HL-60 (cell line): ENCODE results near the gene MYOG.

ENCODE experiments used
- DNase-seq, 2 experiments: peaks; one replicate each; pipeline ENCODE4 v3.0.0-alpha.2; 2010 to 2020; ENCODE audit warnings: low read depth in 1 of 2, low spot score in 1 of 2
- H3K27ac ChIP-seq: fragments of 250-450 bp; sonication (Bioruptor Pico); replicated peaks from 2 replicates; pipeline ENCODE4 v1.5.1; 2020; ENCODE audit warnings: mild to moderate bottlenecking, moderate library complexity
- H3K27me3 ChIP-seq: fragments of 250-450 bp; sonication (Bioruptor Pico); 2 replicates; pipeline ENCODE4 v1.5.1; 2021; ENCODE audit warnings: mild to moderate bottlenecking, moderate library complexity; ENCODE audit not compliant: insufficient read depth, poor library complexity, severe bottlenecking
- H3K4me3 ChIP-seq: replicated peaks from 2 replicates; pipeline ENCODE4 v1.5.1; 2011; ENCODE audit warnings: mild to moderate bottlenecking, control low read depth, low read length; ENCODE audit not compliant: insufficient read depth
- GABPA ChIP-seq: IDR thresholded peaks from 2 replicates; pipeline ENCODE4 v1.6.1; 2012; ENCODE audit warnings: low read depth
- POLR2AphosphoS5 ChIP-seq: IDR thresholded peaks from 2 replicates; pipeline ENCODE4 v1.6.1; 2012; ENCODE audit warnings: low read depth
- REST ChIP-seq: IDR thresholded peaks from 2 replicates; pipeline ENCODE4 v1.6.1; 2012; ENCODE audit warnings: low read depth; ENCODE audit not compliant: insufficient replicate concordance
- SPI1 ChIP-seq: IDR thresholded peaks from 2 replicates; pipeline ENCODE4 v1.6.1; 2012; ENCODE audit warnings: low read depth, mild to moderate bottlenecking, borderline replicate concordance
- TF ChIP-seq, protein P1 (sequence below): IDR thresholded peaks from one replicate; pipeline ENCODE4 v1.5.1; 2011; ENCODE audit warnings: low read length, control low read depth, inconsistent platforms; ENCODE audit not compliant: insufficient read depth

Gene MYOG

DNA sequence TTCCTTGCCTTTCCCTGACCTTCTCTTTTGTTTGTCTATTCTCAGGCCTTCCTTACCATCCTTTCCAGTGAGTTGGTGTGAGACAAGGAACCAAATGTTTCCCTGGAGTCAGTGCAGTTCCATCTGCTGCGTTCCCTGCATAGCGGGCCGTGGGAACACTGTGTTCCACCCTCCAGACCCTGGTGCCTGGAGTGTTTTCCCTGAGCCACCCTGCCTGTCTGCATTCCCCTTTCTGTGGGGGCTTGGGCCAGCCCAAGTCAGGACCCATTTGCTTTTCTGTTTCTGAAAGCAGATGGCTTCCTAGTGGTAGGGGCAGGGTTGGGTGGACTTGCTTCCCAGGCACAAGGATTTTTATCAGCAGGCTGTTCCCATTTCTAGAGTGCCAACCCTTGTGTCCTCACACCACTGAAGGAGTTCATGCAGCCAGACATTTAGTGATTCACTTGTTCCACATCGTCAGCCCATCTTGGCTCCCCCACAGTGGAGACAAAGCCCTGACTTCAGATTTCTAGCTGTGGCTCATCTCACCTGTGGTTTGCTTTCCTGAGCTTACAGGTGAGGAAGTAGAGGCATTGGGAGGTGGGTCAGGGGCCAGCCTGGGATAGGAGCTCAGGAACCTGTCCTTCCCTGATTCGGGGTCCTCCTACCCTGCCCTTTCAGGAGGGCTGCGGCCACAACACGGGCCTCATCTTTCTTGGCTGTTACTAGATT, 14.1 kb upstream of the MYOG start:
- TF ChIP-seq, protein P1, sequence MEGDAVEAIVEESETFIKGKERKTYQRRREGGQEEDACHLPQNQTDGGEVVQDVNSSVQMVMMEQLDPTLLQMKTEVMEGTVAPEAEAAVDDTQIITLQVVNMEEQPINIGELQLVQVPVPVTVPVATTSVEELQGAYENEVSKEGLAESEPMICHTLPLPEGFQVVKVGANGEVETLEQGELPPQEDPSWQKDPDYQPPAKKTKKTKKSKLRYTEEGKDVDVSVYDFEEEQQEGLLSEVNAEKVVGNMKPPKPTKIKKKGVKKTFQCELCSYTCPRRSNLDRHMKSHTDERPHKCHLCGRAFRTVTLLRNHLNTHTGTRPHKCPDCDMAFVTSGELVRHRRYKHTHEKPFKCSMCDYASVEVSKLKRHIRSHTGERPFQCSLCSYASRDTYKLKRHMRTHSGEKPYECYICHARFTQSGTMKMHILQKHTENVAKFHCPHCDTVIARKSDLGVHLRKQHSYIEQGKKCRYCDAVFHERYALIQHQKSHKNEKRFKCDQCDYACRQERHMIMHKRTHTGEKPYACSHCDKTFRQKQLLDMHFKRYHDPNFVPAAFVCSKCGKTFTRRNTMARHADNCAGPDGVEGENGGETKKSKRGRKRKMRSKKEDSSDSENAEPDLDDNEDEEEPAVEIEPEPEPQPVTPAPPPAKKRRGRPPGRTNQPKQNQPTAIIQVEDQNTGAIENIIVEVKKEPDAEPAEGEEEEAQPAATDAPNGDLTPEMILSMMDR, result no peak
- TF ChIP-seq POLR2AphosphoS5 (no peak), SPI1 (no peak), REST (no peak), GABPA (no peak)
- no peak overlapping the region for H3K4me3 ChIP-seq
- H3K27me3 ChIP-seq, result no peaks in the 10 kb centered on the region
- no peak for DNase-seq
- no peak overlapping the region for H3K27ac ChIP-seq

GRCh38 chr1:203098914-203099520, 13.2 kb upstream of the MYOG start:
- no peak overlapping the region for H3K4me3 ChIP-seq
- TF ChIP-seq REST (no peak), SPI1 (no peak), GABPA (no peak), POLR2AphosphoS5 (no peak)
- TF ChIP-seq, protein P1, result no peak
- DNase-seq, result no peak
- no peak overlapping the region for H3K27ac ChIP-seq
- H3K27me3 ChIP-seq, result no peaks in the 10 kb centered on the region

DNA sequence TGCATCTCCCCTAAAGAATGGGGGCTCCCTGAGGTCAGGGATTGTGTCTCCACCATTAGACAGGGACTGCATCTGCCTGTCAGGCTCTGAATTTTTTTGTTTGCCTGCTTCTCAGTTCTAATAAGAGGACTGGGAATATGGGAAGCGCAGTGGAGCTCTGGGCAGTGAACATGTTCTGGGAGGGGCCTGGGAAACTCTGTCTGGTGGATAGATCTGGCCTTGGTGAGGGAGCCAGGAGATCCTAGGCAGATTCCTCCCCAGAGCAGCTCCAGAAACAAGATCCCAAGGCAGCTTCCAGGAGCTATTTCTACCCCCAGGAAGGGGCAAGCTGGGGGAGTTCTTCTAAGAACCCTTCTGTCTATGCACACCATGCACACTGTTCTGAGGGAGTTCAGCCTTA, 12.6 kb upstream of the MYOG start:
- no peak for DNase-seq
- TF ChIP-seq POLR2AphosphoS5 (no peak), SPI1 (no peak), GABPA (no peak), REST (no peak)
- TF ChIP-seq, protein P1, result no peak
- Histone ChIP-seq H3K27me3 (no peaks in the 10 kb centered on the region), H3K4me3 (no peak overlapping the region), H3K27ac (no peak overlapping the region)
